B cell (primary cell): Measurements from ENCODE around the gene RAC3. TPM values are rescaled to one million over a fixed set of nuclear protein-coding genes. Genes with fewer than 3 reads are reported as not detected.

Experiments
- ATAC-seq: fragments of 200-7000 bp; cut with Tn5 transposase; one replicate; pipeline ENCODE4 v1.10.0; 2021; ENCODE audit warnings: low read depth, mild to moderate bottlenecking, moderate number of reproducible peaks, moderate library complexity
- CTCF ChIA-PET: fragments of 350-600 bp; sonication (Branson Sonifier 250); formaldehyde crosslinking; loops from one replicate; lab custom pipeline; 2021; ENCODE audit warnings: antibody characterized with exemption, inconsistent platforms; lab: Charles Lee
- POLR2A ChIA-PET: fragments of 350-600 bp; sonication (Branson Sonifier 250); formaldehyde crosslinking; loops from one replicate; lab custom pipeline; 2021; ENCODE audit warnings: antibody characterized with exemption; lab: Charles Lee
- DNase-seq: peaks from one replicate; pipeline ENCODE4 v3.0.0; 2013
- H2AFZ ChIP-seq: 2 replicates; pipeline ENCODE4 v1.6.1; 2012; ENCODE audit warnings: mild to moderate bottlenecking, low read depth, low read length; ENCODE audit not compliant: insufficient read depth, poor library complexity, severe bottlenecking
- H3K27ac ChIP-seq, 2 donors: 1 replicate in 1 of 2; 2 replicates in 1 of 2; pipeline ENCODE4 v1.5.1; 2012 to 2013; ENCODE audit warnings: low read length in 2 of 2, mild to moderate bottlenecking in 2 of 2, moderate library complexity in 1 of 2
- H3K27me3 ChIP-seq, 4 experiments: fragments of 200-600 bp in 1 of 4; sonication (generic) in 1 of 4; replicated peaks in 1 of 4; 1 replicate in 2 of 4; 2 replicates in 2 of 4; pipeline versions ENCODE4 v1.6.1 to v1.7.0; 2013 to 2016; ENCODE audit warnings: low read length in 3 of 4, mild to moderate bottlenecking in 2 of 4, mixed read lengths in 1 of 4, moderate library complexity in 1 of 4; ENCODE audit not compliant: insufficient read depth in 4 of 4, control insufficient read depth in 3 of 4; ENCODE audit errors: control extremely low read depth in 1 of 4
- H3K36me3 ChIP-seq, 2 experiments: replicated peaks in 1 of 2; 1 replicate in 1 of 2; 2 replicates in 1 of 2; pipeline versions ENCODE4 v1.6.1 to v1.7.1; 2013; ENCODE audit warnings: low read length in 1 of 2; ENCODE audit not compliant: insufficient read depth in 2 of 2, control insufficient read depth in 1 of 2; ENCODE audit errors: control extremely low read depth in 1 of 2, extremely low read depth in 1 of 2
- H3K4me1 ChIP-seq, 2 donors: fragments of 200-600 bp in 1 of 2; sonication (generic) in 1 of 2; 1 replicate in 1 of 2; 2 replicates in 1 of 2; pipeline versions ENCODE4 v1.5.1 to v1.6.1; 2013 to 2017; ENCODE audit warnings: low read length in 2 of 2; ENCODE audit not compliant: control insufficient read depth in 2 of 2, insufficient read depth in 2 of 2
- H3K4me2 ChIP-seq: replicated peaks from 2 replicates; pipeline ENCODE3; 2012; ENCODE audit warnings: mild to moderate bottlenecking, low read depth, low read length; ENCODE audit not compliant: poor library complexity, severe bottlenecking
- H3K4me3 ChIP-seq, 5 experiments: fragments of 200-600 bp in 1 of 5; sonication (generic) in 1 of 5; 1 replicate in 3 of 5; 2 replicates in 2 of 5; pipeline versions ENCODE4 v1.5.1 to v1.7.0; 2011 to 2016; ENCODE audit warnings: low read length in 4 of 5, mild to moderate bottlenecking in 4 of 5, low read depth in 2 of 5, control low read depth in 1 of 5, moderate library complexity in 1 of 5; ENCODE audit not compliant: insufficient read depth in 1 of 5; ENCODE audit errors: control extremely low read depth in 1 of 5, extremely low read depth in 1 of 5
- H3K79me2 ChIP-seq: fragments of 200-600 bp; sonication (generic); one replicate; pipeline ENCODE4 v1.6.0; 2016; ENCODE audit warnings: low read length; ENCODE audit not compliant: control insufficient read depth, insufficient read depth
- H3K9ac ChIP-seq: fragments of 200-600 bp; sonication (generic); 2 replicates; pipeline ENCODE4 v1.6.1; 2017; ENCODE audit warnings: mild to moderate bottlenecking, low read length, moderate library complexity
- H3K9me3 ChIP-seq, 3 donors: one replicate each; pipeline versions ENCODE4 v1.6.1 to v1.7.1; 2013; ENCODE audit warnings: low read length in 2 of 3; ENCODE audit not compliant: control insufficient read depth in 2 of 3, insufficient read depth in 1 of 3; ENCODE audit errors: control extremely low read depth in 1 of 3
- H4K20me1 ChIP-seq: 2 replicates; pipeline ENCODE4 v1.6.0; 2012; ENCODE audit warnings: mild to moderate bottlenecking, low read length; ENCODE audit not compliant: insufficient read depth, control insufficient read depth, poor library complexity, severe bottlenecking
- H3K27ac Mint-ChIP-seq: one replicate; pipeline ENCODE4 v1.8.0; 2021; ENCODE audit warnings: mixed read lengths
- H3K27me3 Mint-ChIP-seq: one replicate; pipeline ENCODE4 v1.8.0; 2021; ENCODE audit warnings: mixed read lengths
- H3K4me1 Mint-ChIP-seq: one replicate; pipeline ENCODE4 v1.8.0; 2021; ENCODE audit warnings: mixed read lengths
- H3K4me3 Mint-ChIP-seq: one replicate; pipeline ENCODE4 v1.8.0; 2021; ENCODE audit warnings: mixed read lengths
- H3K9me3 Mint-ChIP-seq: one replicate; pipeline ENCODE4 v1.8.0; 2022; ENCODE audit warnings: mixed read lengths; ENCODE audit not compliant: insufficient read depth
- CTCF ChIP-seq: fragments of 200-600 bp; IDR thresholded peaks from one replicate; pipeline ENCODE4 v1.8.0; 2022; ENCODE audit warnings: antibody characterized with exemption, mild to moderate bottlenecking
- EZH2 ChIP-seq: IDR thresholded peaks from 2 replicates; pipeline ENCODE4 v1.6.1; 2012; ENCODE audit warnings: borderline replicate concordance, low read depth, mild to moderate bottlenecking, moderate library complexity, low read length; ENCODE audit not compliant: insufficient read depth, poor library complexity, severe bottlenecking
- WGBS: methylation state at CpG from one replicate; pipeline ENCODE4 v1.1.5; 2013; ENCODE audit warnings: missing lambda C conversion rate; ENCODE audit not compliant: insufficient coverage; 5-methylcytosine and 5-hydroxymethylcytosine counted together
- intact Hi-C: fragments of 100-400 bp; cut with micrococcal nuclease; formaldehyde crosslinking; loops from one replicate; pipeline ENCODE4 v1.10.0; 2022
- polyA plus RNA-seq: library from polyadenylated mRNA; depleted of rRNA; stranded (reverse); fragments of >200 nt; gene quantifications from 2 replicates; pipeline ENCODE4 v1.2.3, GENCODE V29; 2012
- total RNA-seq, 2 donors: library from RNA; stranded (reverse); fragments of 120-200 nt in 1 of 2; gene quantifications; 1 replicate in 1 of 2; 2 replicates in 1 of 2; pipeline versions ENCODE4 v1.2.3 to v1.2.4, GENCODE V29; 2013 to 2022

The RAC3 gene
- total and polyA plus RNA-seq, 2 donors (not counting 1 experiment from before 2014, with no cell fraction given), result 0.62 to 2.0 TPM

GRCh38 chr17:82019690-82020571, 11.5 kb upstream of the RAC3 start:
- peaks cover 22% of the 10 kb centered on the region for H3K79me2 ChIP-seq
- ChIA-PET CTCF (interaction anchor here (0.6 to 7.2 kb wide), 12 partner anchors 10 to 281 kb away, joined by 3 to 91 read pairs (median 4); partner anchors contain the start of genes ASPSCR1, DCXR and MAFG), POLR2A (interaction anchor here (0.7 kb wide), 1 partner anchor 36 kb away, joined by 8 read pairs; no protein-coding TSS in a partner anchor)
- H3K27ac Mint-ChIP-seq, result no peak overlapping the region
- H3K9me3 ChIP-seq, result no peaks in the 10 kb centered on the region
- H3K4me1 ChIP-seq, result peaks cover 14 to 33% of the 10 kb centered on the region in 2 donors
- H3K27ac ChIP-seq, result no peak overlapping the region
- no peaks in the 10 kb centered on the region for H3K9me3 Mint-ChIP-seq
- TF ChIP-seq CTCF, result peak; percentile 65
- TF ChIP-seq EZH2, result no peak
- 79% methylated on average over 26 of the region's 34 CpGs for WGBS
- H3K27me3 ChIP-seq, result peaks cover 0 to 6% (median 0%) of the 10 kb centered on the region in 4 experiments
- DNase-seq, result peak; percentile 68
- no peaks in the 10 kb centered on the region for H3K27me3 Mint-ChIP-seq
- H4K20me1 ChIP-seq, result peaks cover 25% of the 10 kb centered on the region
- H3K4me3 ChIP-seq, result no peak overlapping the region
- peaks cover 0 to 3% of the 10 kb centered on the region in 2 experiments for H3K36me3 ChIP-seq
- intact Hi-C loops, result no loop called here
- H3K4me3 Mint-ChIP-seq, result peak overlapping the region; percentile 23
- H3K4me1 Mint-ChIP-seq, result peaks cover 15% of the 10 kb centered on the region
- no peak overlapping the region for H2AFZ ChIP-seq
- ATAC-seq, result no peak
- H3K9ac ChIP-seq, result no peak overlapping the region
- no peak overlapping the region for H3K4me2 ChIP-seq
